Kidney (tissue), 14 donors: ENCODE data around the gene PSPC1. TPM values are rescaled to one million over a fixed set of nuclear protein-coding genes. Genes with fewer than 3 reads are reported as not detected.

Experiments
- DNase-seq, 5 donors: peaks; one replicate each; pipeline ENCODE4 v3.0.0-alpha.2; 2013 to 2020
- FAIRE-seq: peaks from 2 replicates; lab custom pipeline; 2012; peaks lifted over from hg19 to GRCh38; lab: Jason Lieb, UNC
- H3K27ac ChIP-seq, 2 donors: one replicate each; pipeline ENCODE4 v1.7.0; 2013; ENCODE audit warnings: low read depth in 2 of 2, low read length in 2 of 2, inconsistent platforms in 1 of 2
- H3K27me3 ChIP-seq: one replicate; pipeline ENCODE4 v1.7.1; 2013; ENCODE audit warnings: low read length, inconsistent platforms; ENCODE audit not compliant: control insufficient read depth, insufficient read depth
- H3K36me3 ChIP-seq, 3 donors: one replicate each; pipeline versions ENCODE4 v1.7.0 to v1.7.1; 2013; ENCODE audit warnings: low read length in 3 of 3, control low read depth in 1 of 3, inconsistent platforms in 1 of 3; ENCODE audit not compliant: insufficient read depth in 3 of 3, control insufficient read depth in 2 of 3
- H3K4me1 ChIP-seq, 3 donors: one replicate each; pipeline versions ENCODE4 v1.7.0 to v1.7.1; 2013; ENCODE audit warnings: low read length in 3 of 3, inconsistent platforms in 1 of 3, low read depth in 1 of 3; ENCODE audit not compliant: control insufficient read depth in 2 of 3, insufficient read depth in 2 of 3
- H3K4me3 ChIP-seq, 3 donors: one replicate each; pipeline versions ENCODE4 v1.7.0 to v1.8.1; 2013; ENCODE audit warnings: low read length in 3 of 3, control low read depth in 1 of 3, inconsistent platforms in 1 of 3
- H3K9ac ChIP-seq, 3 donors: one replicate each; pipeline versions ENCODE4 v1.7.0 to v1.7.1; 2013; ENCODE audit warnings: low read length in 3 of 3, control low read depth in 1 of 3, inconsistent platforms in 1 of 3
- H3K9me3 ChIP-seq, 3 donors: one replicate each; pipeline versions ENCODE4 v1.7.0 to v1.7.1; 2013; ENCODE audit warnings: low read length in 3 of 3, control low read depth in 1 of 3, inconsistent platforms in 1 of 3; ENCODE audit not compliant: control insufficient read depth in 2 of 3, insufficient read depth in 1 of 3
- CTCF ChIP-seq: IDR thresholded peaks from 3 replicates; pipeline ENCODE4 v1.5.1; 2012; ENCODE audit warnings: mild to moderate bottlenecking, moderate library complexity, borderline replicate concordance; ENCODE audit not compliant: insufficient read depth; ENCODE audit errors: extremely low read depth
- intact Hi-C: fragments of 100-400 bp; cut with DNase I; formaldehyde crosslinking; loops from one replicate; pipeline ENCODE4 v1.11.1; 2022
- polyA plus RNA-seq: library from polyadenylated mRNA; stranded (reverse); fragments of 350-450 nt; fragmentation: Illumina TruSeq; extraction: RNeasy Lipid Tissue Mini Kit (QIAGEN cat#74804); gene quantifications from one replicate; pipeline ENCODE4 v1.2.3, GENCODE V29; 2014; ENCODE audit warnings: low read depth, low replicate concordance; ENCODE audit not compliant: insufficient read depth
- total RNA-seq: library from RNA; stranded (reverse); fragmentation: NEBNext Ultra II Directional; extraction: Animal tissue kit (Norgen Biotek cat#: 25700); gene quantifications from one replicate; pipeline ENCODE4 v1.2.1, GENCODE V29; 2021
- donor health status: control.
- donor health status: control.
- donor health status: control.
- donor health status: control.
- donor health status: control.
- donor health status: DM: yes; HTN: yes; CAD: no.
- donor health status: Normal renal cell carcinoma (clear cell type).

Gene PSPC1
- total and polyA plus RNA-seq, 2 donors from 2014 or later: 31.8 to 57.6 TPM

- no peaks in the 10 kb centered on the region for H3K4me1 ChIP-seq
- H3K9ac ChIP-seq: no peak overlapping the region
- intact Hi-C loops: no loop called here
- no peak overlapping the region for H3K4me3 ChIP-seq
- no peak for TF ChIP-seq CTCF
- H3K36me3 ChIP-seq: peaks cover 4 to 16% (median 5%) of the 10 kb centered on the region in 3 donors
- H3K27ac ChIP-seq: no peak overlapping the region
- no peaks in the 10 kb centered on the region for H3K27me3 ChIP-seq
- no peaks in the 10 kb centered on the region for H3K9me3 ChIP-seq
- DNase-seq (no peak), FAIRE-seq (no peak)
These were observed 10.4 kb downstream of the PSPC1 start for GRCh38 chr13:19772306-19772705.

GRCh38 chr13:19769854-19770253 is 12.9 kb downstream of the PSPC1 start:
- Histone ChIP-seq H3K9me3 (no peaks in the 10 kb centered on the region), H3K27me3 (no peaks in the 10 kb centered on the region), H3K36me3 (peaks cover 4 to 16% (median 5%) of the 10 kb centered on the region in 3 donors), H3K9ac (no peak overlapping the region), H3K4me1 (no peaks in the 10 kb centered on the region), H3K4me3 (no peak overlapping the region), H3K27ac (no peak overlapping the region)
- intact Hi-C loops: no loop called here
- TF ChIP-seq CTCF: no peak
- DNase-seq (no peak), FAIRE-seq (no peak)

GRCh38 chr13:19767966-19768365 is 14.8 kb downstream of the PSPC1 start:
- intact Hi-C loops: no loop called here
- no peak for TF ChIP-seq CTCF
- Histone ChIP-seq H3K27ac (no peak overlapping the region), H3K27me3 (no peaks in the 10 kb centered on the region), H3K36me3 (peaks cover 3 to 16% (median 4%) of the 10 kb centered on the region in 3 donors), H3K9ac (no peak overlapping the region), H3K9me3 (no peaks in the 10 kb centered on the region), H3K4me1 (no peaks in the 10 kb centered on the region), H3K4me3 (no peak overlapping the region)
- no peak for FAIRE-seq
- DNase-seq: no peak

- no peak for DNase-seq
- Histone ChIP-seq H3K9ac (no peak overlapping the region), H3K9me3 (no peaks in the 10 kb centered on the region), H3K4me1 (no peaks in the 10 kb centered on the region), H3K4me3 (no peak overlapping the region), H3K27me3 (no peaks in the 10 kb centered on the region), H3K36me3 (peaks cover 0 to 7% (median 2%) of the 10 kb centered on the region in 3 donors), H3K27ac (no peak overlapping the region)
- no peak for FAIRE-seq
- intact Hi-C loops: no loop called here
- TF ChIP-seq CTCF: no peak
These were observed 16.2 kb downstream of the PSPC1 start for GRCh38 chr13:19766591-19766990.
